DOHH2 (cell line): ENCODE measurements around the gene ZNF341.
"Not testable (repeated sequence)": the region's sequence is repeated elsewhere in the genome, so short reads cannot be mapped to it uniquely, and the experiment has no call there.

Experiments
- H3F3A ChIP-seq: fragments of 200-600 bp; sonication (generic), shearing (Covaris generic); 2 replicates; pipeline ENCODE4 v1.6.0; 2016; ENCODE audit warnings: antibody characterized with exemption, mild to moderate bottlenecking; ENCODE audit not compliant: control insufficient read depth, insufficient read depth
- H3K27ac ChIP-seq: fragments of 200-600 bp; sonication (generic); 2 replicates; pipeline ENCODE4 v1.5.1; 2014; ENCODE audit warnings: low read depth, mild to moderate bottlenecking, low read length, moderate library complexity
- H3K27me3 ChIP-seq: fragments of 200-600 bp; sonication (generic); 2 replicates; pipeline ENCODE4 v1.6.1; 2014; ENCODE audit warnings: mild to moderate bottlenecking, low read length, mixed read lengths; ENCODE audit not compliant: control insufficient read depth
- H3K36me3 ChIP-seq: fragments of 200-600 bp; sonication (generic); 2 replicates; pipeline ENCODE4 v1.6.1; 2014; ENCODE audit warnings: mild to moderate bottlenecking, low read length, moderate library complexity, mixed read lengths; ENCODE audit not compliant: control insufficient read depth
- H3K4me1 ChIP-seq: fragments of 200-600 bp; sonication (generic); 2 replicates; pipeline ENCODE4 v1.6.1; 2014; ENCODE audit warnings: mild to moderate bottlenecking, low read length, mixed read lengths; ENCODE audit not compliant: control insufficient read depth
- H3K4me2 ChIP-seq: fragments of 200-600 bp; sonication (generic); 2 replicates; pipeline ENCODE4 v1.6.0; 2014; ENCODE audit warnings: mild to moderate bottlenecking, low read length, moderate library complexity
- H3K4me3 ChIP-seq: fragments of 200-600 bp; sonication (generic); 2 replicates; pipeline ENCODE4 v1.5.1; 2014; ENCODE audit warnings: mild to moderate bottlenecking, low read length, mixed read lengths
- H3K79me2 ChIP-seq: fragments of 200-600 bp; sonication (generic); 2 replicates; pipeline ENCODE4 v1.6.1; 2014; ENCODE audit warnings: mild to moderate bottlenecking, low read length, mixed read lengths; ENCODE audit not compliant: control insufficient read depth
- H3K9me2 ChIP-seq: fragments of 200-600 bp; sonication (generic); replicated peaks from 2 replicates; pipeline ENCODE4 v1.6.1; 2014; ENCODE audit warnings: mild to moderate bottlenecking, low read length, mixed read lengths; ENCODE audit not compliant: control insufficient read depth
- H3K9me3 ChIP-seq: fragments of 200-600 bp; sonication (generic); 2 replicates; pipeline ENCODE4 v1.6.1; 2014; ENCODE audit warnings: antibody characterized with exemption, low read length, mixed read lengths; ENCODE audit not compliant: control insufficient read depth, insufficient read depth
- H4K20me1 ChIP-seq: fragments of 200-600 bp; sonication (generic); 2 replicates; pipeline ENCODE4 v1.6.0; 2014; ENCODE audit warnings: low read depth, mild to moderate bottlenecking, antibody characterized with exemption, low read length, moderate library complexity; ENCODE audit not compliant: control insufficient read depth, insufficient read depth
- CTCF ChIP-seq: fragments of 200-600 bp; sonication (generic); IDR thresholded peaks from one replicate; pipeline ENCODE4 v1.5.1; 2014; ENCODE audit warnings: antibody characterized with exemption, mild to moderate bottlenecking, low read depth, low read length; ENCODE audit not compliant: poor library complexity, severe bottlenecking
- EZH2phosphoT487 ChIP-seq: fragments of 200-600 bp; sonication (generic); IDR thresholded peaks from 2 replicates; pipeline ENCODE4 v1.6.1; 2017; ENCODE audit warnings: borderline replicate concordance, mild to moderate bottlenecking, antibody characterized with exemption, low read length, moderate library complexity, mixed read lengths

ZNF341 gene

GRCh38 chr20:33694639-33695012 lies 37.2 kb upstream of the ZNF341 start:
- Histone ChIP-seq H3K79me2 (no peaks in the 10 kb centered on the region), H3K4me3 (no peak overlapping the region), H3K4me2 (no peak overlapping the region), H3K27ac (no peak overlapping the region), H3K4me1 (peaks cover 9% of the 10 kb centered on the region), H3K9me2 (no peaks in the 10 kb centered on the region), H3F3A (0 out of 2 replicates have a peak, but pooled peaks cover 2% of the 10 kb centered on the region), H3K27me3 (no peaks in the 10 kb centered on the region), H4K20me1 (no peaks in the 10 kb centered on the region), H3K9me3 (no peaks in the 10 kb centered on the region), H3K36me3 (no peaks in the 10 kb centered on the region)
- TF ChIP-seq CTCF (no peak), EZH2phosphoT487 (no peak)

GRCh38 chr20:33696448-33696847 lies 35.3 kb upstream of the ZNF341 start:
- no peaks in the 10 kb centered on the region for H3K4me1 ChIP-seq

DNA sequence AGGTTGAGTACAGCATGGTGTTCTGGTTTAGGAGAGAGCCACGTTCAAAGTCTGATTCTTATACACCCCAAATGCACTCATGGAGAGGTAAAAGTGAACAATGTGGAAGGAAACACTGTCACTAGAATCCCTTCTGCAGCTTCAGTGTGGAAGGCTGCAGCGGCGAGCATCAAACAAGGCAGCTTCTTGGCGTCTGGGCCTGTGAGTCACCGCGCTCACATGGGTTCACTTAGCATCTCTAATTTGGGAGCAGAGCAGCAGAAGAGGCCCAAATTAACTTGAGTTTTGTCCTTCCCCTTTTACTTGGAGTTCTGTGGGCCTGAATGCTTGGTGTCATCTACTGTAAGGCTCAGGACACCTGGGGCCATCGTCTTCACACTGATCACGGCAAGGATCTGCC lies 34.7 kb upstream of the ZNF341 start:
- no peaks in the 10 kb centered on the region for H3K79me2 ChIP-seq
- no peaks in the 10 kb centered on the region for H3K9me2 ChIP-seq
- H3K4me1 ChIP-seq: no peaks in the 10 kb centered on the region
- H3K27ac ChIP-seq: no peak overlapping the region
- H4K20me1 ChIP-seq: no peaks in the 10 kb centered on the region
- no peaks in the 10 kb centered on the region for H3F3A ChIP-seq
- no peak overlapping the region for H3K4me2 ChIP-seq
- H3K36me3 ChIP-seq: no peaks in the 10 kb centered on the region
- no peak for TF ChIP-seq EZH2phosphoT487
- no peak for TF ChIP-seq CTCF
- no peak overlapping the region for H3K4me3 ChIP-seq
- H3K9me3 ChIP-seq: no peaks in the 10 kb centered on the region
- no peaks in the 10 kb centered on the region for H3K27me3 ChIP-seq

More at GRCh38 chr20:33696448-33696847, 35.3 kb upstream of the ZNF341 start:
- Histone ChIP-seq H3K9me2 (no peaks in the 10 kb centered on the region), H3K79me2 (no peaks in the 10 kb centered on the region), H3K36me3 (no peaks in the 10 kb centered on the region), H3K4me3 (no peak overlapping the region), H3K27ac (no peak overlapping the region), H3K27me3 (no peaks in the 10 kb centered on the region), H3F3A (no peaks in the 10 kb centered on the region), H3K9me3 (no peaks in the 10 kb centered on the region), H3K4me2 (no peak overlapping the region), H4K20me1 (no peaks in the 10 kb centered on the region)
- TF ChIP-seq EZH2phosphoT487: no peak
- TF ChIP-seq CTCF: no peak

GRCh38 chr20:33698966-33699365 lies 32.8 kb upstream of the ZNF341 start:
- H3K36me3 ChIP-seq, H3K27me3 ChIP-seq, H3K9me3 ChIP-seq, H3K79me2 ChIP-seq, H3F3A ChIP-seq, H3K27ac ChIP-seq, H4K20me1 ChIP-seq, H3K4me1 ChIP-seq, H3K4me3 ChIP-seq, H3K9me2 ChIP-seq, H3K4me2 ChIP-seq: not testable (repeated sequence)

GRCh38 chr20:33700696-33701441 lies 30.9 kb upstream of the ZNF341 start:
- not testable (repeated sequence) for H3K9me2 ChIP-seq, H3K4me3 ChIP-seq, H3K79me2 ChIP-seq

More at GRCh38 chr20:33700696-33701441, 30.9 kb upstream of the ZNF341 start:
- H3F3A ChIP-seq, H3K27ac ChIP-seq, H3K9me3 ChIP-seq, H3K36me3 ChIP-seq, H4K20me1 ChIP-seq, H3K4me2 ChIP-seq, H3K4me1 ChIP-seq, H3K27me3 ChIP-seq: not testable (repeated sequence)
